ENCODE results near the gene RCOR2. TPM values are rescaled to one million over a fixed set of nuclear protein-coding genes. Genes with fewer than 3 reads are reported as not detected.

The RCOR2 gene
- total and polyA plus RNA-seq, 2 of the 13 experiments (the other 11 are each of a cell fraction or from before 2014, with no cell fraction given): 8.3 to 8.5 TPM

DNA sequence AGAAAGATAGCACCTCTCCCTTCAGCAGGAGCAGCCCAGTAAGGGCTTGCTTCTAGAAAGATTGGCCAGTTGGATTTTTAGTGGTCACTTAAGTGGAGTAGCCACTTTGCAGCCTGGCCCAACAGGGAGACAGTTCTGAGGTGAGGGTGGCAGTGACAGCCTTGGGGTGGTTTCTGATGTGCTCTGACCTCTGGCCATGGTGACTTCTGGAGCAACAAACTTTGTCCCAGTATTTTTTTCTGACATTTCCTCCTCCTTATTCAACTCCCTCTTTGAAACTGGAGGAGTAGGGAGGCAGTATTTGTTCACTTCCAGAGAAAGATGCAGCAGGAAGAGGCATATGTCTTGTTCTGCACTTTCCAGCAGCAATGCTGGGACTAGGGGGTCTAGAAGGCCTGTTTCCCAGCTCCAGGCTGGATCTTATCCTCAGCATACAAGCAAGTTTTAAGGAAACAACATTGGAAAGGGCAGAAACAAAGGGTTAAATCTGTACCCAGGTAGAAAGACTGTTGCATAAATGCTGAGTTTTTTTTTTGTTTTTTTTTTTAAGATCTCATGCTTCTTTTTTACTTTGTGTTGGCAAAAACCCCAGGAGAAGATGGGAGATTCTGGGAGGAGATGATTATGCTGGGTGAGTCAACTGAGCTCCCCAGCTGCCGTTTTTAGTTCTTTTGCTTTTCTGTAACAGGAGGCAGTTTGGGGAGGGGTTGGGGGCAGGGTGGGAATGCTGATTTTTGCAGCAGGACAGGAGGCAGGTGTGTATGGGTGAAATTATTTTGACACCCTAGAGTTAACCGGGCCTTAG lies 37.2 kb downstream of the RCOR2 start:
- H4K20me1 ChIP-seq (ENCODE audit: insufficient read depth, low read length): no peaks in the 10 kb centered on the region
- WGBS (ENCODE audit: low lambda C conversion rate): 83% methylated on average over 2 of the region's 2 CpGs
- H3K4me1 ChIP-seq (ENCODE audit: insufficient read depth, low read length): no peaks in the 10 kb centered on the region
- no peak overlapping the region for H3K27ac ChIP-seq (ENCODE audit: extremely low read length, insufficient read depth, low read length)
- no peak overlapping the region for H3K4me3 ChIP-seq (replicated peaks in 1 of 3; ENCODE audit: insufficient read depth in 1 of 3, low read depth in 2 of 3, low read length in 3 of 3)
- in situ Hi-C loops (cut with HindIII; ENCODE audit: extremely low pct_ligation_motif_present, low pct_unique_long_range_greater_than_20kb) (no loop called here), intact Hi-C loops (cut with micrococcal nuclease; ENCODE audit: unreplicated experiment) (no loop called here)
- POLR2A ChIA-PET: no interaction called here
- H3K9me3 ChIP-seq (ENCODE audit: low read length): no peaks in the 10 kb centered on the region
- no peak for DNase-seq (ENCODE audit: low spot score)
- TF ChIP-seq, protein P1, sequence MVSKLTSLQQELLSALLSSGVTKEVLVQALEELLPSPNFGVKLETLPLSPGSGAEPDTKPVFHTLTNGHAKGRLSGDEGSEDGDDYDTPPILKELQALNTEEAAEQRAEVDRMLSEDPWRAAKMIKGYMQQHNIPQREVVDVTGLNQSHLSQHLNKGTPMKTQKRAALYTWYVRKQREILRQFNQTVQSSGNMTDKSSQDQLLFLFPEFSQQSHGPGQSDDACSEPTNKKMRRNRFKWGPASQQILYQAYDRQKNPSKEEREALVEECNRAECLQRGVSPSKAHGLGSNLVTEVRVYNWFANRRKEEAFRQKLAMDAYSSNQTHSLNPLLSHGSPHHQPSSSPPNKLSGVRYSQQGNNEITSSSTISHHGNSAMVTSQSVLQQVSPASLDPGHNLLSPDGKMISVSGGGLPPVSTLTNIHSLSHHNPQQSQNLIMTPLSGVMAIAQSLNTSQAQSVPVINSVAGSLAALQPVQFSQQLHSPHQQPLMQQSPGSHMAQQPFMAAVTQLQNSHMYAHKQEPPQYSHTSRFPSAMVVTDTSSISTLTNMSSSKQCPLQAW (CRISPR knock-in tag; IDR thresholded peaks at IDR 0.05): no peak
- TF ChIP-seq ZNF652 (CRISPR knock-in tag; IDR thresholded peaks at IDR 0.05; ENCODE audit: borderline replicate concordance, low read depth): peak; percentile 15; the same call in 1 of the 2 replicates
- no peak overlapping the region for H2AFZ ChIP-seq (ENCODE audit: low read length)
- H3K36me3 ChIP-seq (replicated peaks in 1 of 2; ENCODE audit: control insufficient read depth in 1 of 2, insufficient read depth in 2 of 2, low read length in 2 of 2): peaks cover 2 to 16% of the 10 kb centered on the region in 2 experiments
- FAIRE-seq: no peak
- peaks cover 18% of the 10 kb centered on the region for H3K79me2 ChIP-seq (ENCODE audit: insufficient read depth, low read length)
- CTCF ChIA-PET (ENCODE audit: low intra/inter-chr PET ratio, low total read pairs): no interaction called here
- no TSS peak for BruUV-seq (replicated peaks)
- H3K4me2 ChIP-seq (ENCODE audit: low read depth, low read length): no peak overlapping the region
- H3K27me3 ChIP-seq (ENCODE audit: control insufficient read depth in 1 of 2, insufficient read depth in 2 of 2, low read length in 2 of 2): no peaks in the 10 kb centered on the region
- no peak overlapping the region for H3K9ac ChIP-seq (ENCODE audit: insufficient read depth, low read depth, low read length)
- no peak for ATAC-seq

DNA sequence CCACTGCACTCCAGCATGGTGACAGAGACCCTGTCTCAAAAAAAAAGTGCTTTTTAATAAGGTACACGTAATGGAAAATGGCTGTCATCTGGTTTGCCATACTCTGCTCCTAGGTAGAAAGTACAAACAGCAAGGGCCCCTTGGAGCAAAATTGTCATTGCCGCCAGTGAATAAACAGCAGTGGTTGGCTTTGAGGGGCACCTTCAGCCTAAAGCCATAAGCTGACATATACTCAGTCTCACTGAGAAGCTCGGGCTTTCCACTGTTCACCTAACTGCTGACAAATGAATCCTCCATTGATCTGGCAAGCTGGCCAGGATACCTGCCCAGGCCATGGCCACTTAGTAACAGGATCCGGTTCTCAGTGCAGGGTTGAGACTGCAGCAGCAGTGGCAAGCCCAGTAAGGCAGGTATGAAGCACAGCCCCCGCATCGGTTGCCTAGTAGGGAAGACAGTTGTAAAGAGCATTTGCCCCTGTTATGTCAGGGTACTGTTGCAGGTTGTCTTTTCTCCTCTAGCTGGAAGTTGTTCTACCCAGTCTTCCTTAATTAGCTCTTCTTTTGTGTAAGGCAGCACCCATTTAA lies 39.2 kb downstream of the RCOR2 start:
- ATAC-seq (no peak), FAIRE-seq (no peak), DNase-seq (ENCODE audit: low spot score) (no peak)
- 98% methylated on average over 2 of the region's 6 CpGs for WGBS (ENCODE audit: low lambda C conversion rate)
- ChIA-PET POLR2A (interaction anchor here (2.2 kb wide), 1 partner anchor 10 kb away, joined by 11 read pairs; no protein-coding TSS in a partner anchor), CTCF (ENCODE audit: low intra/inter-chr PET ratio, low total read pairs) (no interaction called here)
- Histone ChIP-seq H4K20me1 (ENCODE audit: insufficient read depth, low read length) (no peaks in the 10 kb centered on the region), H3K27ac (ENCODE audit: extremely low read length, insufficient read depth, low read length) (no peak overlapping the region), H2AFZ (ENCODE audit: low read length) (no peak overlapping the region), H3K36me3 (replicated peaks in 1 of 2; ENCODE audit: control insufficient read depth in 1 of 2, insufficient read depth in 2 of 2, low read length in 2 of 2) (peaks cover 2 to 19% of the 10 kb centered on the region in 2 experiments), H3K79me2 (ENCODE audit: insufficient read depth, low read length) (peaks cover 35% of the 10 kb centered on the region), H3K9me3 (ENCODE audit: low read length) (no peaks in the 10 kb centered on the region), H3K4me3 (replicated peaks in 1 of 3; ENCODE audit: insufficient read depth in 1 of 3, low read depth in 2 of 3, low read length in 3 of 3) (no peak overlapping the region), H3K4me2 (ENCODE audit: low read depth, low read length) (no peak overlapping the region), H3K9ac (ENCODE audit: insufficient read depth, low read depth, low read length) (no peak overlapping the region), H3K27me3 (ENCODE audit: control insufficient read depth in 1 of 2, insufficient read depth in 2 of 2, low read length in 2 of 2) (no peaks in the 10 kb centered on the region), H3K4me1 (ENCODE audit: insufficient read depth, low read length) (peaks cover 15% of the 10 kb centered on the region)
- in situ Hi-C loops (cut with HindIII; ENCODE audit: extremely low pct_ligation_motif_present, low pct_unique_long_range_greater_than_20kb) (no loop called here), intact Hi-C loops (cut with micrococcal nuclease; ENCODE audit: unreplicated experiment) (no loop called here)
- BruUV-seq (replicated peaks): no TSS peak
- TF ChIP-seq, protein P2, sequence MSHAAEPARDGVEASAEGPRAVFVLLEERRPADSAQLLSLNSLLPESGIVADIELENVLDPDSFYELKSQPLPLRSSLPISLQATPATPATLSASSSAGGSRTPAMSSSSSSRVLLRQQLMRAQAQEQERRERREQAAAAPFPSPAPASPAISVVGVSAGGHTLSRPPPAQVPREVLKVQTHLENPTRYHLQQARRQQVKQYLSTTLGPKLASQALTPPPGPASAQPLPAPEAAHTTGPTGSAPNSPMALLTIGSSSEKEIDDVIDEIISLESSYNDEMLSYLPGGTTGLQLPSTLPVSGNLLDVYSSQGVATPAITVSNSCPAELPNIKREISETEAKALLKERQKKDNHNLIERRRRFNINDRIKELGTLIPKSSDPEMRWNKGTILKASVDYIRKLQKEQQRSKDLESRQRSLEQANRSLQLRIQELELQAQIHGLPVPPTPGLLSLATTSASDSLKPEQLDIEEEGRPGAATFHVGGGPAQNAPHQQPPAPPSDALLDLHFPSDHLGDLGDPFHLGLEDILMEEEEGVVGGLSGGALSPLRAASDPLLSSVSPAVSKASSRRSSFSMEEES (CRISPR knock-in tag; IDR thresholded peaks at IDR 0.05): no peak
- TF ChIP-seq ZNF230 (CRISPR knock-in tag; IDR thresholded peaks at IDR 0.05) (no peak), NFATC3 (CRISPR knock-in tag; IDR thresholded peaks at IDR 0.05) (no peak), ZNF747 (CRISPR knock-in tag; IDR thresholded peaks at IDR 0.05; ENCODE audit: borderline replicate concordance) (no peak), PHF20 (CRISPR knock-in tag; IDR thresholded peaks at IDR 0.05) (no peak), KMT2B (CRISPR knock-in tag; IDR thresholded peaks at IDR 0.05) (no peak)
- TF ChIP-seq, protein P3, sequence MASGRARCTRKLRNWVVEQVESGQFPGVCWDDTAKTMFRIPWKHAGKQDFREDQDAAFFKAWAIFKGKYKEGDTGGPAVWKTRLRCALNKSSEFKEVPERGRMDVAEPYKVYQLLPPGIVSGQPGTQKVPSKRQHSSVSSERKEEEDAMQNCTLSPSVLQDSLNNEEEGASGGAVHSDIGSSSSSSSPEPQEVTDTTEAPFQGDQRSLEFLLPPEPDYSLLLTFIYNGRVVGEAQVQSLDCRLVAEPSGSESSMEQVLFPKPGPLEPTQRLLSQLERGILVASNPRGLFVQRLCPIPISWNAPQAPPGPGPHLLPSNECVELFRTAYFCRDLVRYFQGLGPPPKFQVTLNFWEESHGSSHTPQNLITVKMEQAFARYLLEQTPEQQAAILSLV (CRISPR knock-in tag; IDR thresholded peaks at IDR 0.05; ENCODE audit: borderline replicate concordance): no peak
- TF ChIP-seq, protein P4, sequence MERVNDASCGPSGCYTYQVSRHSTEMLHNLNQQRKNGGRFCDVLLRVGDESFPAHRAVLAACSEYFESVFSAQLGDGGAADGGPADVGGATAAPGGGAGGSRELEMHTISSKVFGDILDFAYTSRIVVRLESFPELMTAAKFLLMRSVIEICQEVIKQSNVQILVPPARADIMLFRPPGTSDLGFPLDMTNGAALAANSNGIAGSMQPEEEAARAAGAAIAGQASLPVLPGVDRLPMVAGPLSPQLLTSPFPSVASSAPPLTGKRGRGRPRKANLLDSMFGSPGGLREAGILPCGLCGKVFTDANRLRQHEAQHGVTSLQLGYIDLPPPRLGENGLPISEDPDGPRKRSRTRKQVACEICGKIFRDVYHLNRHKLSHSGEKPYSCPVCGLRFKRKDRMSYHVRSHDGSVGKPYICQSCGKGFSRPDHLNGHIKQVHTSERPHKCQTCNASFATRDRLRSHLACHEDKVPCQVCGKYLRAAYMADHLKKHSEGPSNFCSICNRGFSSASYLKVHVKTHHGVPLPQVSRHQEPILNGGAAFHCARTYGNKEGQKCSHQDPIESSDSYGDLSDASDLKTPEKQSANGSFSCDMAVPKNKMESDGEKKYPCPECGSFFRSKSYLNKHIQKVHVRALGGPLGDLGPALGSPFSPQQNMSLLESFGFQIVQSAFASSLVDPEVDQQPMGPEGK (CRISPR knock-in tag; IDR thresholded peaks at IDR 0.05): no peak

Data from HepG2 (cell line).